ENCODE results near the gene SETD5. TPM values are rescaled to one million over a fixed set of nuclear protein-coding genes. Genes with fewer than 3 reads are reported as not detected.

SETD5 gene
- total RNA-seq, 1 donor from 2014 or later, result 198 TPM

GRCh38 chr3:9508781-9509180, 111.4 kb downstream of the SETD5 start:
- peaks cover 40% of the 10 kb centered on the region for H3K27me3 Mint-ChIP-seq (ENCODE audit: low read depth)
- H3K4me3 Mint-ChIP-seq, result no peak overlapping the region
- TF ChIP-seq CTCF (conservative IDR thresholded peaks at IDR 0.05), result no peak
- H3K4me1 Mint-ChIP-seq, result no peaks in the 10 kb centered on the region
- no peaks in the 10 kb centered on the region for H3K9me3 Mint-ChIP-seq
- H3K36me3 Mint-ChIP-seq (ENCODE audit: low read depth), result no peaks in the 10 kb centered on the region
- no peak for DNase-seq (ENCODE audit: low read depth, low spot score)
- H3K27ac Mint-ChIP-seq (ENCODE audit: unreplicated experiment), result no peak overlapping the region

GRCh38 chr3:9512456-9513045, 115.1 kb downstream of the SETD5 start:
- Mint-ChIP-seq H3K27ac (ENCODE audit: unreplicated experiment) (no peak overlapping the region), H3K27me3 (ENCODE audit: low read depth) (peaks cover 37% of the 10 kb centered on the region), H3K4me1 (no peaks in the 10 kb centered on the region), H3K9me3 (no peaks in the 10 kb centered on the region), H3K4me3 (no peak overlapping the region), H3K36me3 (ENCODE audit: low read depth) (no peaks in the 10 kb centered on the region)
- no peak for TF ChIP-seq CTCF (conservative IDR thresholded peaks at IDR 0.05)
- no peak for DNase-seq (ENCODE audit: low read depth, low spot score)

GRCh38 chr3:9514306-9514705, 116.9 kb downstream of the SETD5 start:
- no peak overlapping the region for H3K27ac Mint-ChIP-seq (ENCODE audit: unreplicated experiment)
- H3K36me3 Mint-ChIP-seq (ENCODE audit: low read depth), result no peaks in the 10 kb centered on the region
- no peak for DNase-seq (ENCODE audit: low read depth, low spot score)
- no peak for TF ChIP-seq CTCF (conservative IDR thresholded peaks at IDR 0.05)
- H3K4me1 Mint-ChIP-seq, result no peaks in the 10 kb centered on the region
- peaks cover 38% of the 10 kb centered on the region for H3K27me3 Mint-ChIP-seq (ENCODE audit: low read depth)
- no peaks in the 10 kb centered on the region for H3K9me3 Mint-ChIP-seq
- H3K4me3 Mint-ChIP-seq, result no peak overlapping the region

- Mint-ChIP-seq H3K36me3 (ENCODE audit: low read depth) (no peaks in the 10 kb centered on the region), H3K4me1 (no peaks in the 10 kb centered on the region), H3K27me3 (ENCODE audit: low read depth) (peaks cover 39% of the 10 kb centered on the region), H3K4me3 (no peak overlapping the region), H3K27ac (ENCODE audit: unreplicated experiment) (no peak overlapping the region), H3K9me3 (no peaks in the 10 kb centered on the region)
- TF ChIP-seq CTCF (conservative IDR thresholded peaks at IDR 0.05), result no peak
- DNase-seq (ENCODE audit: low read depth, low spot score), result no peak
Observed at GRCh38 chr3:9514956-9515355, 117.5 kb downstream of the SETD5 start.

GRCh38 chr3:9525078-9525477, 127.7 kb downstream of the SETD5 start:
- no peak overlapping the region for H3K4me3 Mint-ChIP-seq
- no peak for DNase-seq (ENCODE audit: low read depth, low spot score)
- H3K27me3 Mint-ChIP-seq (ENCODE audit: low read depth), result peaks cover 51% of the 10 kb centered on the region
- no peaks in the 10 kb centered on the region for H3K4me1 Mint-ChIP-seq
- no peak overlapping the region for H3K27ac Mint-ChIP-seq (ENCODE audit: unreplicated experiment)
- H3K36me3 Mint-ChIP-seq (ENCODE audit: low read depth), result no peaks in the 10 kb centered on the region
- no peak for TF ChIP-seq CTCF (conservative IDR thresholded peaks at IDR 0.05)
- no peaks in the 10 kb centered on the region for H3K9me3 Mint-ChIP-seq

Other genes starting within 250 kb of the SETD5 start
- 58.4 and 60.5 TPM in 2 replicates for gene SRGAP3, start 148.0 kb upstream of the SETD5 start, total RNA-seq
- 56.9 and 61.0 TPM in 2 replicates for gene THUMPD3, start 34.6 kb upstream of the SETD5 start, total RNA-seq
- gene LHFPL4, start 156.2 kb downstream of the SETD5 start, total RNA-seq, result 0.84 and 1.4 TPM in 2 replicates